GM10266 (cell line): Measurements from ENCODE around the gene LEF1.

ENCODE experiments used
- DNase-seq: peaks from one replicate; pipeline ENCODE4 v3.0.0; 2012; ENCODE audit errors: extremely low spot score
- TF ChIP-seq, protein P1 (sequence below): IDR thresholded peaks from 2 replicates; pipeline ENCODE4 v1.5.1; 2012; ENCODE audit warnings: mild to moderate bottlenecking, low read depth; ENCODE audit not compliant: control insufficient read depth, insufficient read depth; ENCODE audit errors: missing control alignments

The LEF1 gene

GRCh38 chr4:108126806-108127205 lies 41.9 kb downstream of the LEF1 start:
- TF ChIP-seq, protein P1, sequence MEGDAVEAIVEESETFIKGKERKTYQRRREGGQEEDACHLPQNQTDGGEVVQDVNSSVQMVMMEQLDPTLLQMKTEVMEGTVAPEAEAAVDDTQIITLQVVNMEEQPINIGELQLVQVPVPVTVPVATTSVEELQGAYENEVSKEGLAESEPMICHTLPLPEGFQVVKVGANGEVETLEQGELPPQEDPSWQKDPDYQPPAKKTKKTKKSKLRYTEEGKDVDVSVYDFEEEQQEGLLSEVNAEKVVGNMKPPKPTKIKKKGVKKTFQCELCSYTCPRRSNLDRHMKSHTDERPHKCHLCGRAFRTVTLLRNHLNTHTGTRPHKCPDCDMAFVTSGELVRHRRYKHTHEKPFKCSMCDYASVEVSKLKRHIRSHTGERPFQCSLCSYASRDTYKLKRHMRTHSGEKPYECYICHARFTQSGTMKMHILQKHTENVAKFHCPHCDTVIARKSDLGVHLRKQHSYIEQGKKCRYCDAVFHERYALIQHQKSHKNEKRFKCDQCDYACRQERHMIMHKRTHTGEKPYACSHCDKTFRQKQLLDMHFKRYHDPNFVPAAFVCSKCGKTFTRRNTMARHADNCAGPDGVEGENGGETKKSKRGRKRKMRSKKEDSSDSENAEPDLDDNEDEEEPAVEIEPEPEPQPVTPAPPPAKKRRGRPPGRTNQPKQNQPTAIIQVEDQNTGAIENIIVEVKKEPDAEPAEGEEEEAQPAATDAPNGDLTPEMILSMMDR, result no peak

GRCh38 chr4:108120789-108121188 lies 47.9 kb downstream of the LEF1 start:
- no peak for DNase-seq
- TF ChIP-seq, protein P1, result no peak

More at GRCh38 chr4:108126806-108127205, 41.9 kb downstream of the LEF1 start:
- DNase-seq, result no peak

DNA sequence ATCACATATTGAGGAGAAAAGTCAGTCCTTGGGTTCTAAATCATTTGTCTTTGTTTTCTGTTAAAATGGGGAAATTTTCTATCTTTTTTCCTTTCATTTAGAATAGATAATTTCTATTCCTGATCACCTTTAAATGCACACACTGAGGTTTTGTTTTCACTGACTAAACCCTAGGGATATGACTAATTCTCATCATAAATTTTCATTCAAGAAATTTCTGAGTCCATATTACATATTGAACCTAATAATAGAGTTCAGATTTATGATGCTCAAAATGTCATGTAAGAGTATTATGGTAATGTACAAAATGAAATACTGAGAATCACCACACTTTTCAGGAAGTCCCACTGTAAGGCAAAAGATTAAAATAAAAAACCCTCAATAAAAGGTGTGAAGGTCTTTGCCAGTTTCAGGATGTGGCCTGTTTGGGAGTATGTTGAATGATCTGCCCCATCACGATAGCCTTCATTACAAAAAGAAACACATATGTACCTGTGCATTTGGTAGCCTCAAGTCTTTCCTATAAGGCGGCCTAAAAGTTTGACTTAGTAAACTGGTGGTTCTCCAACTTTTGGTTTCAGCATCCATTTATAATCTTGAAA lies 49.4 kb downstream of the LEF1 start:
- TF ChIP-seq, protein P1, result no peak
- no peak for DNase-seq

DNA sequence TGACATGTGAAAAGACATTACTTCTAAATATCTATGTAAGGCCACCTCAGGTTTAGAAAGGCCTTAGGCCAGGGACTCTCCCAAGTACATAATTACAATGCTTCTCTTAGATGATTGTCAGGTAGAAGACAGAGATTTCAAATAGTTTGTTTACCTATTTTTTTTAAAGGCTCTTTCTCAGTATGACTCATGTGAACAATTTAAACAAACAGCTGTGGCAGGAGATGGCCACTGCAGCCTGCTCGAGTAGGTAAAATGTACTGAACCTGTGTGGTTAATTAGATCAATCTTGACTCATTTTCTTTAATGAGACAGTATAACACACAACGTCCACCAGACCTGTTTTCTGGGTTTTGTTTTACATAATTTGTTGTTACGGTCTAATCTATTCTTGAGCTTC lies 50.2 kb downstream of the LEF1 start:
- DNase-seq, result peak; percentile 38
- TF ChIP-seq, protein P1, result no peak

DNA sequence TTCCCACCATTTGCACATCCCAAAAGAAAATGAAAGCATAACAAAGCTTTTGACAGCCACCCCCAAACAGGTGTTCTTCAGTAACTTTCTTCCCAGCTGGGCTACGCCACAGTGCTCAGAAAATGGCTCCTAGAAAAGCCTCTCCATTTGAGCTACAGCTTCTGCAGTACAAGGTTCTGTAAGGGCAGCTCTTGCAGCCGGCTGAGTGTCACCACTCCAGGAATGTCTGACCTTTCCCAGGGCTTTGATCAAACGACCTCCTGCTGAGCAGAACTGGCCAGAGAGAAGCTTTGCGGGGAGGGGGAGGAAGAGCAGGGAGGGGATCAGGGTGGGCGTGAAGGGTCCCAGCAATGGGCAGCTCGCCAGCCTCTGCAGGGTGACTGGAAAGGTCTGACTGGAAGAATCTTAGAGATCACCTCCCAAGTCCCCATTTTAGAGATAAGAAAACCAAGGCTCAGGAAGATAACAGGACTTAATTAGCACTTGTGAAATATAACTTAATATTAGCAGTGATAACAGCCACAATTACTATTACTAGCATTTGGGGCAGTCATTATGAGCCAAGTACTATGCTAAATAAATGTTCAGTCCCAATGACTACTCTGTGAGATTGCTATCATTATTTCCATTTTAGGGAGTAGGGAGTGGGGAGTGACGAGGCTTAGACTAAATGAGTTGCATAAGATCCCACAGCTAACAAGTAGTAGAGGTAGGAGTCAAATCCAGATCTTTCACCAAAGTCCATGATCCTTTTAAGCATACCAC lies 51.1 kb downstream of the LEF1 start:
- TF ChIP-seq, protein P1, result peak; percentile 1
- no peak for DNase-seq

DNA sequence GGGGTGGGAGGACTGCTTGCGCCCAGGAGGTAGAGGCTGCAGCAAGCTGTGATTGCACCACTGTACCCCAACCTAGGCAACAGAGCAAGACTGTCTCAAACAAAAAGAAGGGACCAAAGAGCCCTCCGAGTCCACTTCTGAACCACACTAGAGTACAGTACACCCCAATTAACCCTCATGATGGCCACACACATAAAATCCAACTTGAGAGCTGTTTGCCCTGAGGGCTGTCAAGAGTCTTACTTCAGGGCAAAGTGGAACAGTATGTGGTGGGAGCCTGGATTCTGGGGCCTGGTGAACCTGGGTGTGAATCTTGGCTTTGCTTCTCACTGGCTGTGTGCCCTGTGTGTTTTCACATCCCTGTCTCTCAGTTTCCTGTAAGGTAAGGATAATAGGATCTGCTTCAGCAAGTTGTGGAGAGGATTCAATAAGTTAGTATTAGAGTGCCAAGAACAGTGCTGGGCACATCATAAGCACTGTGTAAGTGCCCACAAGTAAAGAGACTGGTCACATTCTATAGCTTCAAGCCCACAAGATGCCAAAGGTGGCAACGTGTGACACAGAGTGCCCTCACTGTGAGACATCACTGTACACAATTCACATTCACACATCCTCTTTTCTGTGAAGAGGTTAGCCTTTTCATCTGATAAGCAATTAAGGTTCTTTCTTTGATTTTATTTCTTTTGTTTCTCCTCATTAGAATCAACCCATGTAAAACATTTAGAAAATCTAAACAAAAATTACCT lies 52.1 kb downstream of the LEF1 start:
- DNase-seq, result no peak
- TF ChIP-seq, protein P1, result no peak
